B cell (primary cell): ENCODE results near the gene DGCR8. TPM values are rescaled to one million over a fixed set of nuclear protein-coding genes. Genes with fewer than 3 reads are reported as not detected.

Experiments used
- ATAC-seq: fragments of 200-7000 bp; cut with Tn5 transposase; one replicate; pipeline ENCODE4 v1.10.0; 2021; ENCODE audit warnings: low read depth, mild to moderate bottlenecking, moderate number of reproducible peaks, moderate library complexity
- CTCF ChIA-PET: fragments of 350-600 bp; sonication (Branson Sonifier 250); formaldehyde crosslinking; loops from one replicate; lab custom pipeline; 2021; ENCODE audit warnings: antibody characterized with exemption, inconsistent platforms; lab: Charles Lee
- POLR2A ChIA-PET: fragments of 350-600 bp; sonication (Branson Sonifier 250); formaldehyde crosslinking; loops from one replicate; lab custom pipeline; 2021; ENCODE audit warnings: antibody characterized with exemption; lab: Charles Lee
- DNase-seq: peaks from one replicate; pipeline ENCODE4 v3.0.0; 2013
- H2AFZ ChIP-seq: 2 replicates; pipeline ENCODE4 v1.6.1; 2012; ENCODE audit warnings: mild to moderate bottlenecking, low read depth, low read length; ENCODE audit not compliant: insufficient read depth, poor library complexity, severe bottlenecking
- H3K27ac ChIP-seq, 2 donors: 1 replicate in 1 of 2; 2 replicates in 1 of 2; pipeline ENCODE4 v1.5.1; 2012 to 2013; ENCODE audit warnings: low read length in 2 of 2, mild to moderate bottlenecking in 2 of 2, moderate library complexity in 1 of 2
- H3K27me3 ChIP-seq, 4 experiments: fragments of 200-600 bp in 1 of 4; sonication (generic) in 1 of 4; replicated peaks in 1 of 4; 1 replicate in 2 of 4; 2 replicates in 2 of 4; pipeline versions ENCODE4 v1.6.1 to v1.7.0; 2013 to 2016; ENCODE audit warnings: low read length in 3 of 4, mild to moderate bottlenecking in 2 of 4, mixed read lengths in 1 of 4, moderate library complexity in 1 of 4; ENCODE audit not compliant: insufficient read depth in 4 of 4, control insufficient read depth in 3 of 4; ENCODE audit errors: control extremely low read depth in 1 of 4
- H3K36me3 ChIP-seq, 2 experiments: replicated peaks in 1 of 2; 1 replicate in 1 of 2; 2 replicates in 1 of 2; pipeline versions ENCODE4 v1.6.1 to v1.7.1; 2013; ENCODE audit warnings: low read length in 1 of 2; ENCODE audit not compliant: insufficient read depth in 2 of 2, control insufficient read depth in 1 of 2; ENCODE audit errors: control extremely low read depth in 1 of 2, extremely low read depth in 1 of 2
- H3K4me1 ChIP-seq, 2 donors: fragments of 200-600 bp in 1 of 2; sonication (generic) in 1 of 2; 1 replicate in 1 of 2; 2 replicates in 1 of 2; pipeline versions ENCODE4 v1.5.1 to v1.6.1; 2013 to 2017; ENCODE audit warnings: low read length in 2 of 2; ENCODE audit not compliant: control insufficient read depth in 2 of 2, insufficient read depth in 2 of 2
- H3K4me2 ChIP-seq: replicated peaks from 2 replicates; pipeline ENCODE3; 2012; ENCODE audit warnings: mild to moderate bottlenecking, low read depth, low read length; ENCODE audit not compliant: poor library complexity, severe bottlenecking
- H3K4me3 ChIP-seq, 5 experiments: fragments of 200-600 bp in 1 of 5; sonication (generic) in 1 of 5; 1 replicate in 3 of 5; 2 replicates in 2 of 5; pipeline versions ENCODE4 v1.5.1 to v1.7.0; 2011 to 2016; ENCODE audit warnings: low read length in 4 of 5, mild to moderate bottlenecking in 4 of 5, low read depth in 2 of 5, control low read depth in 1 of 5, moderate library complexity in 1 of 5; ENCODE audit not compliant: insufficient read depth in 1 of 5; ENCODE audit errors: control extremely low read depth in 1 of 5, extremely low read depth in 1 of 5
- H3K79me2 ChIP-seq: fragments of 200-600 bp; sonication (generic); one replicate; pipeline ENCODE4 v1.6.0; 2016; ENCODE audit warnings: low read length; ENCODE audit not compliant: control insufficient read depth, insufficient read depth
- H3K9ac ChIP-seq: fragments of 200-600 bp; sonication (generic); 2 replicates; pipeline ENCODE4 v1.6.1; 2017; ENCODE audit warnings: mild to moderate bottlenecking, low read length, moderate library complexity
- H3K9me3 ChIP-seq, 3 donors: one replicate each; pipeline versions ENCODE4 v1.6.1 to v1.7.1; 2013; ENCODE audit warnings: low read length in 2 of 3; ENCODE audit not compliant: control insufficient read depth in 2 of 3, insufficient read depth in 1 of 3; ENCODE audit errors: control extremely low read depth in 1 of 3
- H4K20me1 ChIP-seq: 2 replicates; pipeline ENCODE4 v1.6.0; 2012; ENCODE audit warnings: mild to moderate bottlenecking, low read length; ENCODE audit not compliant: insufficient read depth, control insufficient read depth, poor library complexity, severe bottlenecking
- H3K27ac Mint-ChIP-seq: one replicate; pipeline ENCODE4 v1.8.0; 2021; ENCODE audit warnings: mixed read lengths
- H3K27me3 Mint-ChIP-seq: one replicate; pipeline ENCODE4 v1.8.0; 2021; ENCODE audit warnings: mixed read lengths
- H3K4me1 Mint-ChIP-seq: one replicate; pipeline ENCODE4 v1.8.0; 2021; ENCODE audit warnings: mixed read lengths
- H3K4me3 Mint-ChIP-seq: one replicate; pipeline ENCODE4 v1.8.0; 2021; ENCODE audit warnings: mixed read lengths
- H3K9me3 Mint-ChIP-seq: one replicate; pipeline ENCODE4 v1.8.0; 2022; ENCODE audit warnings: mixed read lengths; ENCODE audit not compliant: insufficient read depth
- EZH2 ChIP-seq: IDR thresholded peaks from 2 replicates; pipeline ENCODE4 v1.6.1; 2012; ENCODE audit warnings: borderline replicate concordance, low read depth, mild to moderate bottlenecking, moderate library complexity, low read length; ENCODE audit not compliant: insufficient read depth, poor library complexity, severe bottlenecking
- WGBS: methylation state at CpG from one replicate; pipeline ENCODE4 v1.1.5; 2013; ENCODE audit warnings: missing lambda C conversion rate; ENCODE audit not compliant: insufficient coverage; 5-methylcytosine and 5-hydroxymethylcytosine counted together
- intact Hi-C: fragments of 100-400 bp; cut with micrococcal nuclease; formaldehyde crosslinking; loops from one replicate; pipeline ENCODE4 v1.10.0; 2022
- polyA plus RNA-seq: library from polyadenylated mRNA; depleted of rRNA; stranded (reverse); fragments of >200 nt; gene quantifications from 2 replicates; pipeline ENCODE4 v1.2.3, GENCODE V29; 2012
- total RNA-seq, 2 donors: library from RNA; stranded (reverse); fragments of 120-200 nt in 1 of 2; gene quantifications; 1 replicate in 1 of 2; 2 replicates in 1 of 2; pipeline versions ENCODE4 v1.2.3 to v1.2.4, GENCODE V29; 2013 to 2022
- TF ChIP-seq, protein P1 (sequence below): fragments of 200-600 bp; IDR thresholded peaks from one replicate; pipeline ENCODE4 v1.8.0; 2022; ENCODE audit warnings: antibody characterized with exemption, mild to moderate bottlenecking

Gene DGCR8
- total and polyA plus RNA-seq, 2 donors (not counting 1 experiment from before 2014, with no cell fraction given): 19.6 to 43.2 TPM

DNA sequence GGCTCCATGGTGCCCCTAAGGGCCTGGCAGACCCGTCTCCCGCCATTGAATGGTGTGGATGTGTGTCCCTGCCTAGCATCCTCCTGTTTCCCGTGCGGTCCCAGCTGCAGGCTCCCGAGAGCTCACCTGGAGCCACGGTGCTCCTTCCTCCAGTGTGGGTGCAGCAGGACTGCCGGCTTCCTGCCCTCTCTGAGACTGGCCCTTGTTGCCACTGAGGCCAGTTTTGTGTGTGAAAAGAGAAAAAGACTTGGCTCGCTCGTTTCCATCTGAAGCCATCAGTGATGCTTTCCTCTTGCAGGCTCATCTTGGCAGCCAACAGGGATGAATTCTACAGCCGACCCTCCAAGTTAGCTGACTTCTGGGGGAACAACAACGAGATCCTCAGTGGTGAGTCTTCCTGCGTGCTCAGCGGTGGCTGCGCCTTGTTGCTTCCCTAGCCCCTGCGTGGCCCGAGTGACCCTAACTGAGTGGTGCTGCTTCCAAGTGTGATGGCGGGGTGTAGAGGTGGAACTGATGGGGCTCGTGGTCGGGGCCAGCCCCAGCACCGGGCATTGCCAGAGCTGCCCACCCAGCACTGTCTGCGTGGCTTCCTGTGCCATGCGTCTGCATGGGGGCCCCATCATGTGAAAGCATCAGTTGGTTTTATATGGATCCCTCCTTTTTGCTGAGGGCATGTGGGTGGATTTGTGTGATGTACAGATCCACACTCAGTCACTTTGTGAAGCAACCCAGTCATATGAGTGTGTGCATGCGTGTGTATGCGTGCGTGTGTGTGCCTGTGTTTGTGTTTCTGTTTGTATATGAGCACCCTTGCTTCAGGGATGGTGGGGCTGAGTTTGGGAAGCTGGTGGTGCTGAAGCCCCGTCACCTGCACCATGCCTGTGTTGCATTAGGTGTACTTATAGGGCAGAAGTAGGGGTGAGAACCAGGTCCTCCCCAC, 36.7 kb upstream of the DGCR8 start:
- H3K9ac ChIP-seq: no peak overlapping the region
- H3K4me1 Mint-ChIP-seq: peaks cover 2% of the 10 kb centered on the region
- WGBS: 98% methylated on average over 19 of the region's 26 CpGs
- no peak overlapping the region for H3K4me2 ChIP-seq
- peaks cover 26% of the 10 kb centered on the region for H3K79me2 ChIP-seq
- POLR2A ChIA-PET: no interaction called here
- no peak overlapping the region for H3K4me3 Mint-ChIP-seq
- CTCF ChIA-PET: no interaction called here
- peaks cover 3% of the 10 kb centered on the region for H4K20me1 ChIP-seq
- H3K27me3 ChIP-seq: no peaks in the 10 kb centered on the region
- intact Hi-C loops: no loop called here
- no peak overlapping the region for H2AFZ ChIP-seq
- TF ChIP-seq, protein P1, sequence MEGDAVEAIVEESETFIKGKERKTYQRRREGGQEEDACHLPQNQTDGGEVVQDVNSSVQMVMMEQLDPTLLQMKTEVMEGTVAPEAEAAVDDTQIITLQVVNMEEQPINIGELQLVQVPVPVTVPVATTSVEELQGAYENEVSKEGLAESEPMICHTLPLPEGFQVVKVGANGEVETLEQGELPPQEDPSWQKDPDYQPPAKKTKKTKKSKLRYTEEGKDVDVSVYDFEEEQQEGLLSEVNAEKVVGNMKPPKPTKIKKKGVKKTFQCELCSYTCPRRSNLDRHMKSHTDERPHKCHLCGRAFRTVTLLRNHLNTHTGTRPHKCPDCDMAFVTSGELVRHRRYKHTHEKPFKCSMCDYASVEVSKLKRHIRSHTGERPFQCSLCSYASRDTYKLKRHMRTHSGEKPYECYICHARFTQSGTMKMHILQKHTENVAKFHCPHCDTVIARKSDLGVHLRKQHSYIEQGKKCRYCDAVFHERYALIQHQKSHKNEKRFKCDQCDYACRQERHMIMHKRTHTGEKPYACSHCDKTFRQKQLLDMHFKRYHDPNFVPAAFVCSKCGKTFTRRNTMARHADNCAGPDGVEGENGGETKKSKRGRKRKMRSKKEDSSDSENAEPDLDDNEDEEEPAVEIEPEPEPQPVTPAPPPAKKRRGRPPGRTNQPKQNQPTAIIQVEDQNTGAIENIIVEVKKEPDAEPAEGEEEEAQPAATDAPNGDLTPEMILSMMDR: no peak
- no peak for TF ChIP-seq EZH2
- peaks cover 0 to 9% (median 0%) of the 10 kb centered on the region in 3 donors for H3K9me3 ChIP-seq
- no peak for ATAC-seq
- H3K27ac Mint-ChIP-seq: no peak overlapping the region
- no peaks in the 10 kb centered on the region for H3K27me3 Mint-ChIP-seq
- H3K4me3 ChIP-seq: no peak overlapping the region
- H3K36me3 ChIP-seq: peaks cover 0 to 44% of the 10 kb centered on the region in 2 experiments
- DNase-seq: no peak
- H3K27ac ChIP-seq: no peak overlapping the region
- H3K9me3 Mint-ChIP-seq: no peaks in the 10 kb centered on the region
- H3K4me1 ChIP-seq: no peaks in the 10 kb centered on the region

DNA sequence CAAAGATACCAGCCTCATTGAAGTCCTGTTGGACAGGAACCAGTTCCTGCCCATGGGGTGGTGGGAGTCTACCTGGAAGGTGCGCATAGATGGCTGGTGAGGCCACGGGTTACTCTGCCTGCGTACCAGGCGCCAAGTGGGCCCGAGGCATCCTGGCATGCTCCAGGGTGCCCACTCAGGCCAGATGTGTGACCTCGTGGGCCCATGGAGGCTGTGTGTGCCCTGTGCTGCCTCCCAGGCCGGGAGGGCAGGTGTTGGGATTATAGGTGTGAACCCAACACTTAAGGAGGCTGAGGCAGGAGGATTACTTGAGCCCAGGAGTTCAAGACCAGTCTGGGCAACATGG, 36.1 kb upstream of the DGCR8 start:
- TF ChIP-seq, protein P1: no peak
- TF ChIP-seq EZH2: no peak
- H3K4me1 ChIP-seq: no peaks in the 10 kb centered on the region
- no peak overlapping the region for H3K9ac ChIP-seq
- Mint-ChIP-seq H3K4me3 (no peak overlapping the region), H3K4me1 (peaks cover 2% of the 10 kb centered on the region), H3K27ac (no peak overlapping the region), H3K9me3 (no peaks in the 10 kb centered on the region), H3K27me3 (no peaks in the 10 kb centered on the region)
- H3K4me2 ChIP-seq: no peak overlapping the region
- H3K4me3 ChIP-seq: no peak overlapping the region
- ChIA-PET CTCF (no interaction called here), POLR2A (no interaction called here)
- peaks cover 26% of the 10 kb centered on the region for H3K79me2 ChIP-seq
- H2AFZ ChIP-seq: no peak overlapping the region
- peaks cover 3% of the 10 kb centered on the region for H4K20me1 ChIP-seq
- DNase-seq (no peak), ATAC-seq (no peak)
- no peaks in the 10 kb centered on the region for H3K27me3 ChIP-seq
- peaks cover 0 to 12% (median 0%) of the 10 kb centered on the region in 3 donors for H3K9me3 ChIP-seq
- H3K27ac ChIP-seq: no peak overlapping the region
- WGBS: 95% methylated on average over 6 of the region's 7 CpGs
- intact Hi-C loops: no loop called here
- H3K36me3 ChIP-seq: peaks cover 0 to 46% of the 10 kb centered on the region in 2 experiments
